Karpas-422 (cell line): ENCODE results near the gene CTTNBP2NL. TPM values are rescaled to one million over a fixed set of nuclear protein-coding genes. Genes with fewer than 3 reads are reported as not detected.
A peak's percentile ranks its signal among the peaks of the same experiment; 100 is the strongest.
"Not testable (repeated sequence)": the region's sequence is repeated elsewhere in the genome, so short reads cannot be mapped to it uniquely, and the experiment has no call there.

Experiments used
- DNase-seq: peaks from one replicate; pipeline ENCODE4 v3.0.0-alpha.2; 2015
- H2AFZ ChIP-seq: fragments of 200-600 bp; sonication (generic); 2 replicates; pipeline ENCODE4 v1.6.1; 2014; ENCODE audit warnings: antibody characterized with exemption, low read length, mixed read lengths
- H3K27ac ChIP-seq: fragments of 200-600 bp; sonication (generic); 2 replicates; pipeline ENCODE4 v1.5.1; 2014; ENCODE audit warnings: mild to moderate bottlenecking, low read length, moderate library complexity
- H3K27me3 ChIP-seq: fragments of 200-600 bp; sonication (generic); 2 replicates; pipeline ENCODE4 v1.6.1; 2014; ENCODE audit warnings: low read length, mixed read lengths
- H3K36me3 ChIP-seq: fragments of 200-600 bp; sonication (generic); 2 replicates; pipeline ENCODE4 v1.6.1; 2014; ENCODE audit warnings: low read length, mixed read lengths; ENCODE audit not compliant: insufficient read depth
- H3K4me1 ChIP-seq: fragments of 200-600 bp; sonication (generic); 2 replicates; pipeline ENCODE4 v1.6.1; 2014; ENCODE audit warnings: mild to moderate bottlenecking, low read length, mixed read lengths
- H3K4me2 ChIP-seq: fragments of 200-600 bp; sonication (generic); 2 replicates; pipeline ENCODE4 v1.6.1; 2014; ENCODE audit warnings: low read length, low read depth, mild to moderate bottlenecking; ENCODE audit not compliant: poor library complexity, severe bottlenecking
- H3K4me3 ChIP-seq: fragments of 200-600 bp; sonication (generic); 2 replicates; pipeline ENCODE4 v1.5.1; 2014; ENCODE audit warnings: mild to moderate bottlenecking, antibody characterized with exemption, low read length, mixed read lengths
- H3K79me2 ChIP-seq: fragments of 200-600 bp; sonication (generic); 2 replicates; pipeline ENCODE4 v1.6.1; 2014; ENCODE audit warnings: mild to moderate bottlenecking, low read length, mixed read lengths
- H3K9ac ChIP-seq: fragments of 200-600 bp; sonication (generic); 2 replicates; pipeline ENCODE4 v1.6.0; 2014; ENCODE audit warnings: low read length
- H3K9me2 ChIP-seq: fragments of 200-600 bp; sonication (generic), shearing (Covaris generic); replicated peaks from 2 replicates; pipeline ENCODE4 v1.6.0; 2014; ENCODE audit warnings: mild to moderate bottlenecking, low read length, moderate library complexity; ENCODE audit not compliant: insufficient read depth
- H3K9me3 ChIP-seq: fragments of 300-700, 200-600 bp; sonication (generic); 2 replicates; pipeline ENCODE4 v1.6.1; 2014; ENCODE audit warnings: low read length, mixed read lengths
- H4K20me1 ChIP-seq: fragments of 200-600 bp; sonication (generic); 2 replicates; pipeline ENCODE4 v1.6.1; 2014; ENCODE audit warnings: mild to moderate bottlenecking, antibody characterized with exemption, low read length, low read depth; ENCODE audit not compliant: insufficient read depth
- total RNA-seq: library from RNA; depleted of rRNA; stranded (reverse); fragments of >200 nt; shearing (Covaris generic); gene quantifications from 2 replicates; pipeline ENCODE4 v1.2.3, GENCODE V29; 2014; ENCODE audit warnings: low replicate concordance

CTTNBP2NL gene
- total RNA-seq, 1 experiment from 2014 or later: not detected

- H3K27ac ChIP-seq, H3K4me1 ChIP-seq, H4K20me1 ChIP-seq, H3K27me3 ChIP-seq, H3K4me3 ChIP-seq, H3K9me3 ChIP-seq, H3K9ac ChIP-seq, H3K9me2 ChIP-seq, H3K79me2 ChIP-seq, DNase-seq, H2AFZ ChIP-seq, H3K36me3 ChIP-seq, H3K4me2 ChIP-seq: not testable (repeated sequence)
These were observed 27.7 kb downstream of the CTTNBP2NL start for GRCh38 chr1:112423666-112424065.

GRCh38 chr1:112429749-112430148, 33.7 kb downstream of the CTTNBP2NL start:
- H3K4me1 ChIP-seq: no peaks in the 10 kb centered on the region

GRCh38 chr1:112431038-112431437, 35.0 kb downstream of the CTTNBP2NL start:
- Histone ChIP-seq H3K4me3 (no peak overlapping the region), H3K4me2 (no peak overlapping the region), H3K27me3 (no peaks in the 10 kb centered on the region), H3K9me2 (no peaks in the 10 kb centered on the region), H2AFZ (no peak overlapping the region), H3K4me1 (no peaks in the 10 kb centered on the region), H4K20me1 (no peaks in the 10 kb centered on the region), H3K79me2 (no peaks in the 10 kb centered on the region), H3K27ac (no peak overlapping the region), H3K9ac (no peak overlapping the region), H3K36me3 (no peaks in the 10 kb centered on the region), H3K9me3 (no peaks in the 10 kb centered on the region)
- no peak for DNase-seq

More at GRCh38 chr1:112429749-112430148, 33.7 kb downstream of the CTTNBP2NL start:
- Histone ChIP-seq H3K9me3 (no peaks in the 10 kb centered on the region), H3K27ac (no peak overlapping the region), H3K9ac (no peak overlapping the region), H3K36me3 (no peaks in the 10 kb centered on the region), H3K4me3 (no peak overlapping the region), H3K4me2 (no peak overlapping the region), H3K79me2 (no peaks in the 10 kb centered on the region), H4K20me1 (no peaks in the 10 kb centered on the region), H2AFZ (no peak overlapping the region), H3K9me2 (no peaks in the 10 kb centered on the region), H3K27me3 (no peaks in the 10 kb centered on the region)
- no peak for DNase-seq

- H3K4me1 ChIP-seq: no peaks in the 10 kb centered on the region
- no peak overlapping the region for H3K4me2 ChIP-seq
- no peak overlapping the region for H3K9ac ChIP-seq
- H3K4me3 ChIP-seq: no peak overlapping the region
- no peak overlapping the region for H3K27ac ChIP-seq
- DNase-seq: no peak
- H3K27me3 ChIP-seq: no peaks in the 10 kb centered on the region
- no peaks in the 10 kb centered on the region for H3K9me3 ChIP-seq
- H2AFZ ChIP-seq: no peak overlapping the region
- H3K79me2 ChIP-seq: no peaks in the 10 kb centered on the region
- H3K36me3 ChIP-seq: no peaks in the 10 kb centered on the region
- H4K20me1 ChIP-seq: no peaks in the 10 kb centered on the region
- H3K9me2 ChIP-seq: no peaks in the 10 kb centered on the region
These were observed 39.4 kb downstream of the CTTNBP2NL start for GRCh38 chr1:112435448-112435847.

GRCh38 chr1:112436384-112437156, 40.6 kb downstream of the CTTNBP2NL start:
- H3K36me3 ChIP-seq: no peaks in the 10 kb centered on the region
- no peaks in the 10 kb centered on the region for H3K27me3 ChIP-seq

GRCh38 chr1:112438156-112438555, 42.1 kb downstream of the CTTNBP2NL start:
- H3K9ac ChIP-seq, H3K9me3 ChIP-seq, H3K4me1 ChIP-seq, H3K9me2 ChIP-seq, H3K79me2 ChIP-seq, H4K20me1 ChIP-seq, H3K27me3 ChIP-seq, H3K4me2 ChIP-seq, DNase-seq, H3K36me3 ChIP-seq, H2AFZ ChIP-seq, H3K4me3 ChIP-seq, H3K27ac ChIP-seq: not testable (repeated sequence)

More at GRCh38 chr1:112436384-112437156, 40.6 kb downstream of the CTTNBP2NL start:
- no peaks in the 10 kb centered on the region for H3K79me2 ChIP-seq
- H3K4me3 ChIP-seq: no peak overlapping the region
- H3K9me3 ChIP-seq: no peaks in the 10 kb centered on the region
- no peak overlapping the region for H2AFZ ChIP-seq
- DNase-seq: peak; percentile 28
- H3K9me2 ChIP-seq: no peaks in the 10 kb centered on the region
- H3K27ac ChIP-seq: no peak overlapping the region
- H4K20me1 ChIP-seq: no peaks in the 10 kb centered on the region
- H3K4me1 ChIP-seq: no peaks in the 10 kb centered on the region
- no peak overlapping the region for H3K4me2 ChIP-seq
- no peak overlapping the region for H3K9ac ChIP-seq

- H3K79me2 ChIP-seq: no peaks in the 10 kb centered on the region
- no peaks in the 10 kb centered on the region for H3K9me2 ChIP-seq
- H4K20me1 ChIP-seq: no peaks in the 10 kb centered on the region
- H3K9me3 ChIP-seq: no peaks in the 10 kb centered on the region
- H3K9ac ChIP-seq: no peak overlapping the region
- H3K4me3 ChIP-seq: no peak overlapping the region
- no peak overlapping the region for H2AFZ ChIP-seq
- no peak overlapping the region for H3K4me2 ChIP-seq
- H3K4me1 ChIP-seq: no peaks in the 10 kb centered on the region
- no peaks in the 10 kb centered on the region for H3K36me3 ChIP-seq
- H3K27ac ChIP-seq: no peak overlapping the region
- no peak for DNase-seq
- H3K27me3 ChIP-seq: no peaks in the 10 kb centered on the region
These were observed 43.6 kb downstream of the CTTNBP2NL start for GRCh38 chr1:112439592-112439991.

GRCh38 chr1:112440574-112440973, 44.6 kb downstream of the CTTNBP2NL start:
- no peak for DNase-seq
- Histone ChIP-seq H3K9me2 (no peaks in the 10 kb centered on the region), H3K27ac (no peak overlapping the region), H4K20me1 (no peaks in the 10 kb centered on the region), H3K36me3 (no peaks in the 10 kb centered on the region), H3K4me1 (no peaks in the 10 kb centered on the region), H3K9me3 (no peaks in the 10 kb centered on the region), H3K27me3 (no peaks in the 10 kb centered on the region), H2AFZ (no peak overlapping the region), H3K4me3 (no peak overlapping the region), H3K79me2 (no peaks in the 10 kb centered on the region), H3K4me2 (no peak overlapping the region), H3K9ac (no peak overlapping the region)
